ENCODE data around the gene CEP72. TPM values are rescaled to one million over a fixed set of nuclear protein-coding genes. Genes with fewer than 3 reads are reported as not detected.

The CEP72 gene
- total RNA-seq, 2 experiments from 2014 or later, result 27.0 to 28.9 TPM

DNA sequence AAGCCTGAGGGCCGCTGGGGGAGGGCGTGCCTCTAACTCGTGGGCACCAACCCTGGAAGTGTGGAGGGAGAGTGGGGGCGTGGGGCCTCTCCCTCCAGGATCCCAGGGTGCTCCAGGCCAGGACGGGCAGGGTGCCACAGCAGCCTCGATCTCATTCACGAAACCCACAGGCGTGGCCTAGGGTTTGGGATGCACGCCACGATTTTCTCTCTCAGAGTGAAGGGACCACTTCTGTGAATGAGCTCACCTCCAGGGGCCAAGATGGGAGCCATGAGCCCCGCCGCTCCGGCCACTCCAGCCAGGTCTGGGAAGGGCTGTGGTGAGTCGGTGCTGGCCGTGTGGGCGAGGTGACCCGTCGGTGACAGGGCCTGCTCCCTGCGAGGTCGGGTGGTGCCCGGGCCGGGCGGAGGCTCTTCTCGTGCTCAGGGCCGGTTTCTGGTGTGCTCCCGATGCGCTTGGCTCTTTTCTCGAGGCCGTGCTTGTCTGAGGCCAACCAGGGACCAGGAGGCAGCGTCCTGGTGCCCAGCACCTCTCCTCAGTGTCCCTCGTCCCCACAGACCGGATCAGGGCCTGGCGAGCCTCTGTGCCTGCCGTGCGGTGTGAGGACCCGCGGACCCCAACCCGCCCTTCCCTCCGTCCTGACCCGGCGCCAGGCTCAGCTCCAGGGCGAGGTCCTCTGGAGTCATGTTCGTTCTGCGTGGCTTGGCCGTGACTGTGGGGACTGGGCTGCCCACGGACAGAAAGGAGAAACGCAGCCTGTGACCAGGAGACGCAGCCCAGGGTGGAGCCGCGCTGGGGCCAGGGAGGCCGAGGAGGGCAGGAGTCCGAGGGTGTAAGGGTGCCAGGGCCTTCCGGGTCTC lies 50.0 kb downstream of the CEP72 start:
- peaks cover 33% of the 10 kb centered on the region for H3K36me3 Mint-ChIP-seq (ENCODE audit: low read depth)
- TF ChIP-seq CTCF (IDR thresholded peaks at IDR 0.05), result no peak
- ChIA-PET CTCF (no interaction called here), POLR2A (no interaction called here)
- H3K9me3 Mint-ChIP-seq, result no peaks in the 10 kb centered on the region
- no peak overlapping the region for H3K4me3 Mint-ChIP-seq
- no peaks in the 10 kb centered on the region for H3K4me1 Mint-ChIP-seq (ENCODE audit: low read depth)
- intact Hi-C loops (cut with micrococcal nuclease), result no loop called here
- H3K27ac Mint-ChIP-seq, result no peak overlapping the region
- DNase-seq (no peak), ATAC-seq (no peak)
- H3K27me3 Mint-ChIP-seq, result no peaks in the 10 kb centered on the region

- TF ChIP-seq CTCF (IDR thresholded peaks at IDR 0.05), result no peak
- intact Hi-C loops (cut with micrococcal nuclease), result no loop called here
- DNase-seq (no peak), ATAC-seq (no peak)
- ChIA-PET CTCF (no interaction called here), POLR2A (no interaction called here)
- no peaks in the 10 kb centered on the region for H3K4me1 Mint-ChIP-seq (ENCODE audit: low read depth)
- H3K27ac Mint-ChIP-seq, result no peak overlapping the region
- H3K27me3 Mint-ChIP-seq, result no peaks in the 10 kb centered on the region
- no peak overlapping the region for H3K4me3 Mint-ChIP-seq
- no peaks in the 10 kb centered on the region for H3K9me3 Mint-ChIP-seq
- peaks cover 32% of the 10 kb centered on the region for H3K36me3 Mint-ChIP-seq (ENCODE audit: low read depth)
These were observed 50.8 kb downstream of the CEP72 start for GRCh38 chr5:662751-663435.

- Mint-ChIP-seq H3K4me3 (no peak overlapping the region), H3K27me3 (no peaks in the 10 kb centered on the region), H3K4me1 (ENCODE audit: low read depth) (no peaks in the 10 kb centered on the region), H3K36me3 (ENCODE audit: low read depth) (peaks cover 28% of the 10 kb centered on the region), H3K27ac (no peak overlapping the region), H3K9me3 (no peaks in the 10 kb centered on the region)
- ATAC-seq (no peak), DNase-seq (no peak)
- POLR2A ChIA-PET, result interaction anchor here (0.9 kb wide), 1 partner anchor 10 kb away, joined by 3 read pairs; no protein-coding TSS in a partner anchor
- intact Hi-C loops (cut with micrococcal nuclease), result no loop called here
- TF ChIP-seq CTCF (IDR thresholded peaks at IDR 0.05), result no peak
- CTCF ChIA-PET, result no interaction called here
These were observed 51.5 kb downstream of the CEP72 start for GRCh38 chr5:663436-664342.

DNA sequence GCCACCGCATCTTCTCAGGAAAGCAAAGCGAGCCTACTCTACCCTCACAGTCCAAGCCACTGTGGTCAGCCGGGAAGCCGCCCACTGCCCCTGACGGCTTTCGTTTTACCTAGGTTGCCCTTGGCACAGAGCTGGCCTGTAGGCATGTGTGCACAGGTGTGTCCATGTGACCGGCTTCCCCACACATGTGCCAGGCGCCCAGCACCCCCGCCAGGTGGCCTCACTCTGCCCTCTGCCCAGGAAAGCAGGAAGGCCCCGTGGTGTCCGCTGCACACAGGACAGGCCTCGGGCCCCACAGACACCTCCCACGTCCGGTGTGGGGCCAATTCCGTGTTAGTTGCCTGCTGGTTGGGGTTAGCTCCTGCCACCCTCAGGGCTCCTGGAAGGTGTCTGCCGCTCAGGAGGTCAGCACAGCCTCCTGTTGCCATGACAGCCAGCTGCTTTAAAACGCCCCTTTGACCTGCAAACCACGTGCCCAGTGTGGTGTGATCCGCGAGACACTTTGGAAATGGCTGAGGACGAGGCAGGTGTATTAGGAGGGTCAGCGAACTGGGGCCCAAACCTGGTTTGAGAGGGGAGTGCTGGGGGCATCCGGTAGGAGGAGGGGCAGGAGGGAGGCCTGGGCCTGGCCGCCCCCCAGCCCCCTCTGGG lies 52.3 kb downstream of the CEP72 start:
- ATAC-seq (no peak), DNase-seq (no peak)
- intact Hi-C loops (cut with micrococcal nuclease), result no loop called here
- Mint-ChIP-seq H3K4me1 (ENCODE audit: low read depth) (no peaks in the 10 kb centered on the region), H3K4me3 (no peak overlapping the region), H3K9me3 (no peaks in the 10 kb centered on the region), H3K27ac (no peak overlapping the region), H3K36me3 (ENCODE audit: low read depth) (peaks cover 22% of the 10 kb centered on the region), H3K27me3 (no peaks in the 10 kb centered on the region)
- POLR2A ChIA-PET, result interaction anchor here (0.9 kb wide), 1 partner anchor 9 kb away, joined by 3 read pairs; no protein-coding TSS in a partner anchor
- no peak for TF ChIP-seq CTCF (IDR thresholded peaks at IDR 0.05)
- CTCF ChIA-PET, result no interaction called here
